Measurements from ENCODE around the gene DCC. TPM values are rescaled to one million over a fixed set of nuclear protein-coding genes. Genes with fewer than 3 reads are reported as not detected.

Gene DCC
- total and polyA plus RNA-seq, 9 of the 15 experiments (the other 6 are each of a cell fraction or from before 2014, with no cell fraction given) = not detected

DNA sequence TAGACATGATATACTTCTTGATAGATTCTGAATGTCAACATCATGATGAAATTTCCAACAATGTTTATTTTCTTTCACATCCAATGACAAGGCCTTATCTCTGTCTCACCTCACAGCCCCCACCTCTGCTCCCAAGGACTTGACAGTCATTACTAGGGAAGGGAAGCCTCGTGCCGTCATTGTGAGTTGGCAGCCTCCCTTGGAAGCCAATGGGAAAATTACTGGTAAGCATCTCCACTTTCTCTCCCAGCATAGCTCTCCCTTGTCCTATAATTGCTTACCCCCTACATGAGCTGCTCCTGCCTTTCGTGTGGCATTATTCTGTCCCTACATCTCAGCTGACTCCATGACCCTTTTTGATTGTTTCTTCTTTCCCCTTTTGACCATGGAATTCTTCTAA lies 1062.7 kb downstream of the DCC start (continued):
- TF ChIP-seq, protein P1, sequence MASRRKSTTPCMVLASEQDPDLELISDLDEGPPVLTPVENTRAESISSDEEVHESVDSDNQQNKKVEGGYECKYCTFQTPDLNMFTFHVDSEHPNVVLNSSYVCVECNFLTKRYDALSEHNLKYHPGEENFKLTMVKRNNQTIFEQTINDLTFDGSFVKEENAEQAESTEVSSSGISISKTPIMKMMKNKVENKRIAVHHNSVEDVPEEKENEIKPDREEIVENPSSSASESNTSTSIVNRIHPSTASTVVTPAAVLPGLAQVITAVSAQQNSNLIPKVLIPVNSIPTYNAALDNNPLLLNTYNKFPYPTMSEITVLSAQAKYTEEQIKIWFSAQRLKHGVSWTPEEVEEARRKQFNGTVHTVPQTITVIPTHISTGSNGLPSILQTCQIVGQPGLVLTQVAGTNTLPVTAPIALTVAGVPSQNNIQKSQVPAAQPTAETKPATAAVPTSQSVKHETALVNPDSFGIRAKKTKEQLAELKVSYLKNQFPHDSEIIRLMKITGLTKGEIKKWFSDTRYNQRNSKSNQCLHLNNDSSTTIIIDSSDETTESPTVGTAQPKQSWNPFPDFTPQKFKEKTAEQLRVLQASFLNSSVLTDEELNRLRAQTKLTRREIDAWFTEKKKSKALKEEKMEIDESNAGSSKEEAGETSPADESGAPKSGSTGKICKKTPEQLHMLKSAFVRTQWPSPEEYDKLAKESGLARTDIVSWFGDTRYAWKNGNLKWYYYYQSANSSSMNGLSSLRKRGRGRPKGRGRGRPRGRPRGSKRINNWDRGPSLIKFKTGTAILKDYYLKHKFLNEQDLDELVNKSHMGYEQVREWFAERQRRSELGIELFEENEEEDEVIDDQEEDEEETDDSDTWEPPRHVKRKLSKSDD (conservative IDR thresholded peaks at IDR 0.05; ENCODE audit: low read length) = no peak

DNA sequence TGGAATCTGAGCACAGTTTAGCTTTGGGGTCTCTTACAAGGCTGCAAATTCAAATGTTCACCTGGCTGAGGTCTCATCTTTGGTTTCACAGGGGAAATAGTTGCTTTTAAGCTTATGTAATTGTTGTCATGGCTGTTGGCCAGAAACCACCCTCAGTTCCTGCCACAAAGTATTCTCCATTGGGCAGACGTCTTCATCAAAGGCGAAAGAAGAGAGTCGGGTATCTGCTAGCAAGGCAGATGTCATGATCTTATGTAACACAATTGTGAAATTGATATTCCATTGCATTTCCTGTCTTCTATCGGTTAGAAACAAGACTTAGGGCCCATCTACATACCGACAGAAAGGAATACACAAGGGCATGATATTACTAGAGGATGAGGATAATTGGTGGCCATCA lies 1068.3 kb downstream of the DCC start:
- Histone ChIP-seq H2AFZ (ENCODE audit: low read depth, low read length) (no peak overlapping the region), H3K4me2 (ENCODE audit: insufficient read depth, low read length) (no peak overlapping the region), H3K4me3 (no peak overlapping the region), H3K9me1 (ENCODE audit: control insufficient read depth, insufficient read depth, low read length) (no peaks in the 10 kb centered on the region), H4K20me1 (replicated peaks; ENCODE audit: control insufficient read depth, insufficient read depth, low read length) (no peaks in the 10 kb centered on the region), H3K36me3 (ENCODE audit: control insufficient read depth, insufficient read depth, low read length) (no peaks in the 10 kb centered on the region), H3K4me1 (replicated peaks in 1 of 2; ENCODE audit: control insufficient read depth in 2 of 2, insufficient read depth in 2 of 2, low read length in 2 of 2) (no peaks in the 10 kb centered on the region), H3K9me3 (replicated peaks; ENCODE audit: control insufficient read depth, insufficient read depth, low read depth, low read length) (no peaks in the 10 kb centered on the region), H3K9ac (ENCODE audit: insufficient read depth in 1 of 2, low read depth in 2 of 2, low read length in 2 of 2) (no peak overlapping the region), H3K27ac (ENCODE audit: extremely low read depth, low read depth, low read length) (no peak overlapping the region), H3K79me2 (ENCODE audit: control insufficient read depth, insufficient read depth, low read length) (no peaks in the 10 kb centered on the region), H3K27me3 (ENCODE audit: control insufficient read depth in 2 of 2, insufficient read depth in 2 of 2, low read length in 2 of 2) (no peaks in the 10 kb centered on the region)
- ATAC-seq (no peak), DNase-seq (ENCODE audit: extremely low read depth in 1 of 4, low spot score in 3 of 4) (no peak), FAIRE-seq (no peak)
- BruUV-seq (replicated peaks) = no TSS peak
- intact Hi-C loops (cut with micrococcal nuclease) (no loop called here), in situ Hi-C loops (cut with MboI) (no loop called here)
- 0% methylated on average over 5 of the region's 5 CpGs for WGBS (ENCODE audit: insufficient coverage, low coverage, missing lambda C conversion rate)
- POLR2A ChIA-PET = no interaction called here
- CTCF ChIA-PET (ENCODE audit: low intra/inter-chr PET ratio) = no interaction called here
- TF ChIP-seq HCFC1 (IDR thresholded peaks at IDR 0.05; ENCODE audit: low read depth, low read length) (no peak), ZNF436 (CRISPR knock-in tag; IDR thresholded peaks at IDR 0.05) (no peak), ZEB2 (IDR thresholded peaks at IDR 0.05) (no peak), ELF1 (tag; IDR thresholded peaks at IDR 0.05) (no peak), MCM3 (IDR thresholded peaks at IDR 0.05) (no peak), RBM17 (IDR thresholded peaks at IDR 0.05; ENCODE audit: borderline replicate concordance, low read depth, low read length) (no peak), ZNF146 (CRISPR knock-in tag; IDR thresholded peaks at IDR 0.05; ENCODE audit: unreplicated experiment) (no peak), POLR2AphosphoS5 (IDR thresholded peaks at IDR 0.05; ENCODE audit: control insufficient read depth, insufficient read depth, low read depth, low read length) (no peak)
- TF ChIP-seq, protein P2, sequence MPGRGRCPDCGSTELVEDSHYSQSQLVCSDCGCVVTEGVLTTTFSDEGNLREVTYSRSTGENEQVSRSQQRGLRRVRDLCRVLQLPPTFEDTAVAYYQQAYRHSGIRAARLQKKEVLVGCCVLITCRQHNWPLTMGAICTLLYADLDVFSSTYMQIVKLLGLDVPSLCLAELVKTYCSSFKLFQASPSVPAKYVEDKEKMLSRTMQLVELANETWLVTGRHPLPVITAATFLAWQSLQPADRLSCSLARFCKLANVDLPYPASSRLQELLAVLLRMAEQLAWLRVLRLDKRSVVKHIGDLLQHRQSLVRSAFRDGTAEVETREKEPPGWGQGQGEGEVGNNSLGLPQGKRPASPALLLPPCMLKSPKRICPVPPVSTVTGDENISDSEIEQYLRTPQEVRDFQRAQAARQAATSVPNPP (IDR thresholded peaks at IDR 0.05; ENCODE audit: borderline replicate concordance, insufficient read depth, insufficient read length) = no peak

All from K562 (cell line).